Measurements from ENCODE around the gene ABTB1. TPM values are rescaled to one million over a fixed set of nuclear protein-coding genes. Genes with fewer than 3 reads are reported as not detected.

The ABTB1 gene
- total RNA-seq, 5 donors from 2014 or later (not counting 1 experiment from before 2014, with no cell fraction given), result 107 to 187 (median 166) TPM

GRCh38 chr3:127712461-127712860 lies 39.7 kb downstream of the ABTB1 start:
- H3K4me3 Mint-ChIP-seq, result no peak overlapping the region
- Histone ChIP-seq H3K36me3 (ENCODE audit: control insufficient read depth in 2 of 2, extremely low read depth in 1 of 2, insufficient read depth in 1 of 2, low read length in 1 of 2) (no peaks in the 10 kb centered on the region), H3K4me1 (ENCODE audit: control insufficient read depth in 1 of 2, extremely low read depth in 1 of 2, insufficient read depth in 2 of 2, low read length in 2 of 2) (no peaks in the 10 kb centered on the region), H3K9me3 (no peaks in the 10 kb centered on the region), H3K4me3 (ENCODE audit: control insufficient read depth in 1 of 2, extremely low read depth in 1 of 2, low read length in 1 of 2) (no peak overlapping the region), H3K27me3 (replicated peaks in 1 of 2; ENCODE audit: control insufficient read depth in 2 of 2, extremely low read depth in 1 of 2, insufficient read depth in 2 of 2, low read length in 1 of 2) (peaks cover 0 to 29% of the 10 kb centered on the region in 2 experiments), H3K27ac (ENCODE audit: low read length) (no peak overlapping the region)
- H3K36me3 Mint-ChIP-seq, result no peaks in the 10 kb centered on the region
- no peak overlapping the region for H3K27ac Mint-ChIP-seq
- peaks cover 6 to 8% of the 10 kb centered on the region in 2 donors for H3K27me3 Mint-ChIP-seq
- ChIA-PET CTCF (no interaction called here), POLR2A (no interaction called here)
- ATAC-seq (replicated peaks in 1 of 4), result no peak
- 85% methylated on average over 9 of the region's 9 CpGs for WGBS (ENCODE audit: insufficient coverage)
- no peaks in the 10 kb centered on the region for H3K4me1 Mint-ChIP-seq
- H3K9me3 Mint-ChIP-seq, result no peaks in the 10 kb centered on the region
- DNase-seq, result no peak

- Histone ChIP-seq H3K9me3 (no peaks in the 10 kb centered on the region), H3K27ac (ENCODE audit: low read length) (no peak overlapping the region), H3K4me3 (ENCODE audit: control insufficient read depth in 1 of 2, extremely low read depth in 1 of 2, low read length in 1 of 2) (no peak overlapping the region), H3K4me1 (ENCODE audit: control insufficient read depth in 1 of 2, extremely low read depth in 1 of 2, insufficient read depth in 2 of 2, low read length in 2 of 2) (no peaks in the 10 kb centered on the region), H3K27me3 (replicated peaks in 1 of 2; ENCODE audit: control insufficient read depth in 2 of 2, extremely low read depth in 1 of 2, insufficient read depth in 2 of 2, low read length in 1 of 2) (peaks cover 0 to 30% of the 10 kb centered on the region in 2 experiments), H3K36me3 (ENCODE audit: control insufficient read depth in 2 of 2, extremely low read depth in 1 of 2, insufficient read depth in 1 of 2, low read length in 1 of 2) (no peaks in the 10 kb centered on the region)
- Mint-ChIP-seq H3K27me3 (peaks cover 6 to 11% of the 10 kb centered on the region in 2 donors), H3K4me3 (no peak overlapping the region), H3K27ac (no peak overlapping the region), H3K4me1 (no peaks in the 10 kb centered on the region), H3K36me3 (no peaks in the 10 kb centered on the region), H3K9me3 (no peaks in the 10 kb centered on the region)
- DNase-seq, result no peak
- ChIA-PET POLR2A (no interaction called here), CTCF (interaction anchor here in 1 of 2 donors (0.5 kb wide), 1 partner anchor 56 kb away, joined by 3 read pairs; no protein-coding TSS in a partner anchor)
- 65% methylated on average over 8 of the region's 9 CpGs for WGBS (ENCODE audit: insufficient coverage)
- ATAC-seq (replicated peaks in 1 of 4), result no peak
These were observed 40.4 kb downstream of the ABTB1 start for GRCh38 chr3:127712881-127713771.

- ChIA-PET POLR2A (no interaction called here), CTCF (interaction anchor here in 1 of 2 donors (0.5 kb wide), 1 partner anchor 57 kb away, joined by 3 read pairs; no protein-coding TSS in a partner anchor)
- H3K4me1 ChIP-seq (ENCODE audit: control insufficient read depth in 1 of 2, extremely low read depth in 1 of 2, insufficient read depth in 2 of 2, low read length in 2 of 2), result no peaks in the 10 kb centered on the region
- Mint-ChIP-seq H3K27me3 (peaks cover 6 to 11% of the 10 kb centered on the region in 2 donors), H3K4me1 (no peaks in the 10 kb centered on the region), H3K9me3 (no peaks in the 10 kb centered on the region), H3K36me3 (no peaks in the 10 kb centered on the region), H3K4me3 (no peak overlapping the region), H3K27ac (no peak overlapping the region)
- no peaks in the 10 kb centered on the region for H3K9me3 ChIP-seq
- no peaks in the 10 kb centered on the region for H3K36me3 ChIP-seq (ENCODE audit: control insufficient read depth in 2 of 2, extremely low read depth in 1 of 2, insufficient read depth in 1 of 2, low read length in 1 of 2)
- 82% methylated on average over 7 of the region's 10 CpGs for WGBS (ENCODE audit: insufficient coverage)
- no peak overlapping the region for H3K4me3 ChIP-seq (ENCODE audit: control insufficient read depth in 1 of 2, extremely low read depth in 1 of 2, low read length in 1 of 2)
- H3K27ac ChIP-seq (ENCODE audit: low read length), result no peak overlapping the region
- no peak for ATAC-seq (replicated peaks in 1 of 4)
- no peak for DNase-seq
- peaks cover 0 to 37% of the 10 kb centered on the region in 2 experiments for H3K27me3 ChIP-seq (replicated peaks in 1 of 2; ENCODE audit: control insufficient read depth in 2 of 2, extremely low read depth in 1 of 2, insufficient read depth in 2 of 2, low read length in 1 of 2)
These were observed 41.4 kb downstream of the ABTB1 start for GRCh38 chr3:127714125-127714571.

GRCh38 chr3:127714866-127715265 lies 42.1 kb downstream of the ABTB1 start:
- ChIA-PET CTCF (no interaction called here), POLR2A (no interaction called here)
- no peak for DNase-seq
- Mint-ChIP-seq H3K9me3 (no peaks in the 10 kb centered on the region), H3K4me1 (no peaks in the 10 kb centered on the region), H3K27me3 (peaks cover 6 to 11% of the 10 kb centered on the region in 2 donors), H3K36me3 (no peaks in the 10 kb centered on the region), H3K27ac (no peak overlapping the region), H3K4me3 (no peak overlapping the region)
- no peaks in the 10 kb centered on the region for H3K9me3 ChIP-seq
- 81% methylated on average over 4 of the region's 5 CpGs for WGBS (ENCODE audit: insufficient coverage)
- H3K36me3 ChIP-seq (ENCODE audit: control insufficient read depth in 2 of 2, extremely low read depth in 1 of 2, insufficient read depth in 1 of 2, low read length in 1 of 2), result no peaks in the 10 kb centered on the region
- ATAC-seq (replicated peaks in 1 of 4), result no peak
- H3K27ac ChIP-seq (ENCODE audit: low read length), result no peak overlapping the region
- peaks cover 0 to 39% of the 10 kb centered on the region in 2 experiments for H3K27me3 ChIP-seq (replicated peaks in 1 of 2; ENCODE audit: control insufficient read depth in 2 of 2, extremely low read depth in 1 of 2, insufficient read depth in 2 of 2, low read length in 1 of 2)
- H3K4me1 ChIP-seq (ENCODE audit: control insufficient read depth in 1 of 2, extremely low read depth in 1 of 2, insufficient read depth in 2 of 2, low read length in 2 of 2), result no peaks in the 10 kb centered on the region
- no peak overlapping the region for H3K4me3 ChIP-seq (ENCODE audit: control insufficient read depth in 1 of 2, extremely low read depth in 1 of 2, low read length in 1 of 2)

GRCh38 chr3:127715532-127715931 lies 42.8 kb downstream of the ABTB1 start:
- no peaks in the 10 kb centered on the region for H3K9me3 Mint-ChIP-seq
- ATAC-seq (replicated peaks in 1 of 4), result no peak
- Histone ChIP-seq H3K27me3 (replicated peaks in 1 of 2; ENCODE audit: control insufficient read depth in 2 of 2, extremely low read depth in 1 of 2, insufficient read depth in 2 of 2, low read length in 1 of 2) (peaks cover 0 to 39% of the 10 kb centered on the region in 2 experiments), H3K4me3 (ENCODE audit: control insufficient read depth in 1 of 2, extremely low read depth in 1 of 2, low read length in 1 of 2) (no peak overlapping the region), H3K36me3 (ENCODE audit: control insufficient read depth in 2 of 2, extremely low read depth in 1 of 2, insufficient read depth in 1 of 2, low read length in 1 of 2) (no peaks in the 10 kb centered on the region), H3K9me3 (no peaks in the 10 kb centered on the region), H3K27ac (ENCODE audit: low read length) (no peak overlapping the region), H3K4me1 (ENCODE audit: control insufficient read depth in 1 of 2, extremely low read depth in 1 of 2, insufficient read depth in 2 of 2, low read length in 2 of 2) (no peaks in the 10 kb centered on the region)
- WGBS (ENCODE audit: insufficient coverage), result 95% methylated on average over 3 of the region's 8 CpGs
- H3K27ac Mint-ChIP-seq, result no peak overlapping the region
- H3K4me3 Mint-ChIP-seq, result no peak overlapping the region
- ChIA-PET POLR2A (no interaction called here), CTCF (no interaction called here)
- no peak for DNase-seq
- H3K4me1 Mint-ChIP-seq, result no peaks in the 10 kb centered on the region
- peaks cover 6 to 11% of the 10 kb centered on the region in 2 donors for H3K27me3 Mint-ChIP-seq
- H3K36me3 Mint-ChIP-seq, result no peaks in the 10 kb centered on the region

GRCh38 chr3:127716384-127716783 lies 43.6 kb downstream of the ABTB1 start:
- H3K27me3 ChIP-seq (replicated peaks in 1 of 2; ENCODE audit: control insufficient read depth in 2 of 2, extremely low read depth in 1 of 2, insufficient read depth in 2 of 2, low read length in 1 of 2), result peaks cover 0 to 39% of the 10 kb centered on the region in 2 experiments

More at GRCh38 chr3:127716384-127716783, 43.6 kb downstream of the ABTB1 start:
- 96% methylated on average over 6 of the region's 6 CpGs for WGBS (ENCODE audit: insufficient coverage)
- H3K4me1 ChIP-seq (ENCODE audit: control insufficient read depth in 1 of 2, extremely low read depth in 1 of 2, insufficient read depth in 2 of 2, low read length in 2 of 2), result no peaks in the 10 kb centered on the region
- Mint-ChIP-seq H3K27ac (no peak overlapping the region), H3K27me3 (peaks cover 6 to 11% of the 10 kb centered on the region in 2 donors), H3K9me3 (no peaks in the 10 kb centered on the region), H3K4me3 (no peak overlapping the region), H3K36me3 (no peaks in the 10 kb centered on the region), H3K4me1 (no peaks in the 10 kb centered on the region)
- no peaks in the 10 kb centered on the region for H3K36me3 ChIP-seq (ENCODE audit: control insufficient read depth in 2 of 2, extremely low read depth in 1 of 2, insufficient read depth in 1 of 2, low read length in 1 of 2)
- no peak overlapping the region for H3K27ac ChIP-seq (ENCODE audit: low read length)
- H3K4me3 ChIP-seq (ENCODE audit: control insufficient read depth in 1 of 2, extremely low read depth in 1 of 2, low read length in 1 of 2), result no peak overlapping the region
- ChIA-PET CTCF (no interaction called here), POLR2A (no interaction called here)
- DNase-seq (no peak), ATAC-seq (replicated peaks in 1 of 4) (no peak)
- H3K9me3 ChIP-seq, result no peaks in the 10 kb centered on the region

All from T-cell (primary cell).